Activated CD8-positive, alpha-beta T cell treated with anti-CD3 and anti-CD28 coated beads for 36 hours (primary cell): Measurements from ENCODE around the gene USP30. TPM values are rescaled to one million over a fixed set of nuclear protein-coding genes. Genes with fewer than 3 reads are reported as not detected.

Source experiments
- ATAC-seq: fragments of 200-7000 bp; cut with Tn5 transposase; one replicate; pipeline ENCODE4 v1.10.0; 2021; ENCODE audit warnings: mild to moderate bottlenecking, moderate library complexity
- CTCF ChIA-PET: fragments of 350-600 bp; sonication (Branson Sonifier 250); formaldehyde crosslinking; loops from one replicate; lab custom pipeline; 2021; ENCODE audit warnings: antibody characterized with exemption; lab: Charles Lee
- POLR2A ChIA-PET: fragments of 350-600 bp; sonication (Branson Sonifier 250); formaldehyde crosslinking; loops from one replicate; lab custom pipeline; 2021; ENCODE audit warnings: antibody characterized with exemption; lab: Charles Lee
- DNase-seq: peaks from one replicate; pipeline ENCODE4 v3.0.0-alpha.2; 2020
- H3K27ac Mint-ChIP-seq: one replicate; pipeline ENCODE4 v1.8.0; 2021; ENCODE audit warnings: mild to moderate bottlenecking, mixed read lengths
- H3K27me3 Mint-ChIP-seq: one replicate; pipeline ENCODE4 v1.8.0; 2021; ENCODE audit warnings: mixed read lengths
- H3K36me3 Mint-ChIP-seq: one replicate; pipeline ENCODE4 v1.8.0; 2021; ENCODE audit warnings: low read depth, mixed read lengths
- H3K4me1 Mint-ChIP-seq: one replicate; pipeline ENCODE4 v1.8.0; 2021; ENCODE audit warnings: low read depth, mixed read lengths
- H3K4me3 Mint-ChIP-seq: one replicate; pipeline ENCODE4 v1.8.0; 2021; ENCODE audit warnings: mild to moderate bottlenecking, moderate library complexity, mixed read lengths
- H3K9me3 Mint-ChIP-seq: one replicate; pipeline ENCODE4 v1.8.0; 2021; ENCODE audit warnings: mixed read lengths
- intact Hi-C: fragments of 100-400 bp; cut with micrococcal nuclease; formaldehyde crosslinking; loops from one replicate; pipeline ENCODE4 v1.10.0; 2022
- total RNA-seq, 2 experiments: library from RNA; stranded (reverse); gene quantifications; one replicate each; pipeline ENCODE4 v1.2.3, GENCODE V29; 2021
- TF ChIP-seq, protein P1 (sequence below): fragments of 200-600 bp; IDR thresholded peaks from one replicate; pipeline ENCODE4 v1.8.0; 2022; ENCODE audit warnings: antibody characterized with exemption, mild to moderate bottlenecking

The USP30 gene
- total RNA-seq, 2 experiments from 2014 or later, result 7.4 to 10.0 TPM

DNA sequence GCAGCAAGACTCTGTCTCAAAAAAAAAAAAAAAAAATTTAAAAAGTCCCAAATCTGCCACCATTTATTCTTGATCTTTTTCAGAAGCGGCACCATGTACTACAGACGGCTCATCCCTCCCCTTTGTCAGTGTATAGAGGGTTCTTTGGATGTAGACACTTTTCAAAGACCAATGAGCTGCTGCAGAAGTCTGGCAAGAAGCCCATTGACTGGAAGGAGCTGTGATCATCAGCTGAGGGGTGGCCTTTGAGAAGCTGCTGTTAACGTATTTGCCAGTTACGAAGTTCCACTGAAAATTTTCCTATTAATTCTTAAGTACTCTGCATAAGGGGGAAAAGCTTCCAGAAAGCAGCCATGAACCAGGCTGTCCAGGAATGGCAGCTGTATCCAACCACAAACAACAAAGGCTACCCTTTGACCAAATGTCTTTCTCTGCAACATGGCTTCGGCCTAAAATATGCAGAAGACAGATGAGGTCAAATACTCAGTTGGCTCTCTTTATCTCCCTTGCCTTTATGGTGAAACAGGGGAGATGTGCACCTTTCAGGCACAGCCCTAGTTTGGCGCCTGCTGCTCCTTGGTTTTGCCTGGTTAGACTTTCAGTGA lies 57.5 kb downstream of the USP30 start:
- no peaks in the 10 kb centered on the region for H3K27me3 Mint-ChIP-seq
- H3K36me3 Mint-ChIP-seq, result peaks cover 28% of the 10 kb centered on the region
- peaks cover 13% of the 10 kb centered on the region for H3K4me1 Mint-ChIP-seq
- TF ChIP-seq, protein P1, sequence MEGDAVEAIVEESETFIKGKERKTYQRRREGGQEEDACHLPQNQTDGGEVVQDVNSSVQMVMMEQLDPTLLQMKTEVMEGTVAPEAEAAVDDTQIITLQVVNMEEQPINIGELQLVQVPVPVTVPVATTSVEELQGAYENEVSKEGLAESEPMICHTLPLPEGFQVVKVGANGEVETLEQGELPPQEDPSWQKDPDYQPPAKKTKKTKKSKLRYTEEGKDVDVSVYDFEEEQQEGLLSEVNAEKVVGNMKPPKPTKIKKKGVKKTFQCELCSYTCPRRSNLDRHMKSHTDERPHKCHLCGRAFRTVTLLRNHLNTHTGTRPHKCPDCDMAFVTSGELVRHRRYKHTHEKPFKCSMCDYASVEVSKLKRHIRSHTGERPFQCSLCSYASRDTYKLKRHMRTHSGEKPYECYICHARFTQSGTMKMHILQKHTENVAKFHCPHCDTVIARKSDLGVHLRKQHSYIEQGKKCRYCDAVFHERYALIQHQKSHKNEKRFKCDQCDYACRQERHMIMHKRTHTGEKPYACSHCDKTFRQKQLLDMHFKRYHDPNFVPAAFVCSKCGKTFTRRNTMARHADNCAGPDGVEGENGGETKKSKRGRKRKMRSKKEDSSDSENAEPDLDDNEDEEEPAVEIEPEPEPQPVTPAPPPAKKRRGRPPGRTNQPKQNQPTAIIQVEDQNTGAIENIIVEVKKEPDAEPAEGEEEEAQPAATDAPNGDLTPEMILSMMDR, result no peak
- no peak for ATAC-seq
- H3K9me3 Mint-ChIP-seq, result no peaks in the 10 kb centered on the region
- H3K4me3 Mint-ChIP-seq, result no peak overlapping the region
- no peak for DNase-seq
- no peak overlapping the region for H3K27ac Mint-ChIP-seq
- POLR2A ChIA-PET, result interaction anchor here (0.7 to 1.3 kb wide), 3 partner anchors 9 to 11 kb away, joined by 3 to 6 read pairs (median 3); no protein-coding TSS in a partner anchor
- CTCF ChIA-PET, result interaction anchor here (0.9 to 3.2 kb wide), 3 partner anchors 10 to 159 kb away, joined by 3 to 30 read pairs (median 4); no protein-coding TSS in a partner anchor
- intact Hi-C loops, result loop anchor here (5.0 kb wide), 1 partner anchor 282 kb away; no protein-coding TSS in a partner anchor

DNA sequence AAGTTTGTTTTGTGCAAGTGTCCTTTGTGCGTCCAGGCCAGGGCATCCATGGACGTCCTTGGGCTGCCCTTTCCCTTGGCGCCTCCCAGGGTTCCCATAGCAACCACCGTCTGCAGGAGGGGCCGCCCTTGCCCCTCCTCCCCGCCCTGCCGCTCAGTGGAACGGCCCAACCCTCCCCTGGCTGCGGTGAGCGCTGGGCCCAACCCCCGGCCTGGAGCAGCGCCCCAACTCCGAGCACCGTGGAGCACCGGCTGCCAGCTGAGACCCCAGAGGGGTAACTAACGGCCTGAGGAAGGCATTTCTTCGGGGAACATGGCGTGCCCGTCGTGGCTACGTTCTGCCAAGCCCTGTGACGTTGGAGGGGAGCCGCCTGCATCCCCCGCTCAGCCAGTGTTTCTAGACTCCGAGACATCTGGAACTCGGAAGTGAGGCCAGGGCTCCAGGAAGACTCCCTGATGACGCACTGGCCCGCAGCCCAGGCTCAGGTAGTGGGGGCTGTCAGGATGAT lies 58.7 kb downstream of the USP30 start:
- DNase-seq (peak; percentile 51), ATAC-seq (peak; percentile 86)
- H3K27ac Mint-ChIP-seq, result peak overlapping the region; percentile 55
- H3K27me3 Mint-ChIP-seq, result no peaks in the 10 kb centered on the region
- ChIA-PET POLR2A (interaction anchor here (0.7 to 1.5 kb wide), 4 partner anchors 9 to 126 kb away, joined by 3 to 6 read pairs (median 4); partner anchors contain the start of gene USP30), CTCF (interaction anchor here (0.7 to 3.2 kb wide), 18 partner anchors 9 to 353 kb away, joined by 3 to 30 read pairs (median 4); partner anchors contain the start of gene UNG)
- peak overlapping the region; percentile 59 for H3K4me3 Mint-ChIP-seq
- peaks cover 19% of the 10 kb centered on the region for H3K36me3 Mint-ChIP-seq
- TF ChIP-seq, protein P1, result no peak
- H3K4me1 Mint-ChIP-seq, result peaks cover 23% of the 10 kb centered on the region
- no peaks in the 10 kb centered on the region for H3K9me3 Mint-ChIP-seq
- intact Hi-C loops, result no loop called here

DNA sequence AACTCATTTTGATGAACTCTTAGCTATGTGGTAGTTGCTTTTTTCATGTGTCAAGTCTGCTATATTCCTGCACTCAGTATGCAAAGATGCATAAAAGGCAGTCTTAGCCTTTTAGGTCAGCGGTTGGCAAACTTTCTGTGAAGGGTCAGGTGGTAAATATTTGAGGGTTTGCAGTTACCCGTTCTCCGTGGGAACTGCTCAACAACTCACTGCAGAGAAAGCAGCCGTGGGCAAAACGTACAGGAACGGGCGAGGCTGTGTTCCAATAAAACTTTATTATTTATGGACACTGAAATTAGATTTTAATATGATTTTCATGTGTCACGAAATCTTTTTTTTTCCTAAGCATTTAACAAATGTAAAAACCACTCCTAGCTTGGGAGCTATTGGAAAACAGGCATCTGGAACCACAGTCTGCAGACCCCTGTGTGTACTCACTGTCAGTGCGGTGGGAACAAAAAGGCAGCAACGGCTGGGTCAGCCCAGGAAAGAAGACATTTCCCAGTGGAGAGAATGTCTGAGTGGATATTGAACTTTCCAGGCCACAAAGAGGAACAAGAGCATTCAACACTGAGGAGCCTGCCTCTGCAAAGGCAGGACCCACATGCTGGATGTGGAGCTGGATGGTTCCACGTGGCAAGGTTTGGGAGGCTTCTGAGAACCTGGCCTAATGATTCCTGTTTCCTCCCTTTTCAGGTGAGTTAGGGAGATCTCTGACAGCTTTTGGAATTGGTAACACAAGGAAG lies 60.5 kb downstream of the USP30 start:
- no peak overlapping the region for H3K27ac Mint-ChIP-seq
- H3K9me3 Mint-ChIP-seq, result no peaks in the 10 kb centered on the region
- H3K4me1 Mint-ChIP-seq, result peaks cover 23% of the 10 kb centered on the region

DNA sequence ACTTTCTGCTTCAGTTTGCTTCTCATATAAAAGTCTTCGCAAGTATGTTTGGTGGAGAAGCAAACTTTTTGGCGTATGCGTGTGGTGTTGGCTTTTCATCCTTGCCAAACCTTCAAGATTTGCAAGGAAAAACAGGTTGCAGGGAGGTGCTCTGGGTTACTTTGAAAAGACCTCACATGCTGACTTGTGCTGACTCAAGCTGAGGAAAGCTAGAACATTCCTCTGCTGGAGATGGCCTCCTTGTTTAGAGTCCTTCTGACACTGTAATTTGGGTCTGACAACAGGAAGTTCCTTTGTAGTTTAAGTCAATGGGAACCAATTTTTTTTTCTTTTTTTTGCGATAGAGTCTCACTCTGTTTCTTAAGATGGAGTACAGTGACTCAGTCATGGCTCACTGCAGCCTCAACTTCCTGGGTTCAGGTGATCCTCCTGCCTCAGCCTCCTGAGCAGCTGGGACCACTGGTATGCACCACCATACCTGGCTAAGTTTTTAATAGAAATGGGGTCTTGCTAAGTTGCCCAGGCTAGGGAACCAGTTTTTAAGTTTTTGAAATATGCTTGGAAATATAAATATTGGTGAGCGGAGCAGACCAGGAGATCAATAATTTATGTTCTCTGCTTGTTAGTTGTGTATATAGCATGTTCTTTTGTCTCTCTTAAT lies 61.4 kb downstream of the USP30 start:
- peaks cover 23% of the 10 kb centered on the region for H3K4me1 Mint-ChIP-seq
- peaks cover 8% of the 10 kb centered on the region for H3K36me3 Mint-ChIP-seq
- DNase-seq, result no peak
- H3K27ac Mint-ChIP-seq, result no peak overlapping the region
- H3K4me3 Mint-ChIP-seq, result no peak overlapping the region
- ChIA-PET POLR2A (no interaction called here), CTCF (interaction anchor here (1.3 to 2.6 kb wide), 3 partner anchors 20 to 280 kb away, joined by 3 to 9 read pairs (median 3); no protein-coding TSS in a partner anchor)
- TF ChIP-seq, protein P1, result no peak
- intact Hi-C loops, result no loop called here
- H3K27me3 Mint-ChIP-seq, result no peaks in the 10 kb centered on the region
- H3K9me3 Mint-ChIP-seq, result no peaks in the 10 kb centered on the region
- ATAC-seq, result no peak

More for the DNA sequence above, 60.5 kb downstream of the USP30 start:
- TF ChIP-seq, protein P1, result no peak
- no peak for ATAC-seq
- DNase-seq, result no peak
- Mint-ChIP-seq H3K36me3 (peaks cover 14% of the 10 kb centered on the region), H3K4me3 (no peak overlapping the region), H3K27me3 (no peaks in the 10 kb centered on the region)
- POLR2A ChIA-PET, result no interaction called here
- intact Hi-C loops, result no loop called here
- CTCF ChIA-PET, result interaction anchor here (0.8 to 3.2 kb wide), 14 partner anchors 7 to 281 kb away, joined by 3 to 30 read pairs (median 4); no protein-coding TSS in a partner anchor
